HG03103 (cell line): Measurements from ENCODE around the gene C1QC.

Experiments
- ATAC-seq: cut with Tn5 transposase; IDR thresholded peaks from one replicate; pipeline ENCODE4 v1.9.1; 2021; ENCODE audit warnings: low read depth; ENCODE audit not compliant: unreplicated experiment

The C1QC gene

GRCh38 chr1:22676916-22677583 is 33.6 kb downstream of the C1QC start:
- ATAC-seq: no peak

- ATAC-seq: no peak
Measured at GRCh38 chr1:22677931-22678896, 34.8 kb downstream of the C1QC start.

GRCh38 chr1:22680726-22681125 is 37.3 kb downstream of the C1QC start:
- no peak for ATAC-seq

- no peak for ATAC-seq
Measured at GRCh38 chr1:22681556-22682276, 38.3 kb downstream of the C1QC start.

GRCh38 chr1:22683547-22683946 is 40.1 kb downstream of the C1QC start:
- ATAC-seq: no peak

- ATAC-seq: no peak
Measured at GRCh38 chr1:22685591-22686059, 42.2 kb downstream of the C1QC start.

- no peak for ATAC-seq
Measured at GRCh38 chr1:22687191-22687590, 43.8 kb downstream of the C1QC start.

GRCh38 chr1:22688466-22688865 is 45.0 kb downstream of the C1QC start:
- ATAC-seq: no peak

- no peak for ATAC-seq
Measured at GRCh38 chr1:22689505-22689904, 46.1 kb downstream of the C1QC start.

GRCh38 chr1:22691031-22691753 is 47.8 kb downstream of the C1QC start:
- no peak for ATAC-seq

GRCh38 chr1:22694172-22694571 is 50.7 kb downstream of the C1QC start:
- no peak for ATAC-seq

- ATAC-seq: no peak
Measured at GRCh38 chr1:22696610-22697009, 53.2 kb downstream of the C1QC start.
